HepG2 (cell line): ENCODE results near the gene PRMT2. TPM values are rescaled to one million over a fixed set of nuclear protein-coding genes. Genes with fewer than 3 reads are reported as not detected.

Experiments used
- MIER3 ChIP-seq: IDR thresholded peaks from 2 replicates; pipeline ENCODE4 v1.6.1; 2016; ENCODE audit warnings: missing compliant biosample characterization, borderline replicate concordance
- MXD4 ChIP-seq: IDR thresholded peaks from 2 replicates; pipeline ENCODE4 v1.6.1; 2016; ENCODE audit warnings: mild to moderate bottlenecking, missing biosample characterization, missing genetic modification reagents
- MXI1 ChIP-seq: IDR thresholded peaks from 3 replicates; pipeline ENCODE4 v1.6.1; 2012; ENCODE audit warnings: low read depth, low read length, inconsistent platforms, borderline replicate concordance
- RARA ChIP-seq: IDR thresholded peaks from 2 replicates; pipeline ENCODE4 v1.6.1; 2016; ENCODE audit warnings: missing genetic modification reagents, missing compliant biosample characterization
- REL ChIP-seq: sonication (generic); formaldehyde crosslinking; conservative IDR thresholded peaks from 2 replicates; pipeline ENCODE4 v1.8.0; 2022; ENCODE audit warnings: mild to moderate bottlenecking, missing genetic modification reagents, moderate library complexity
- RXRA ChIP-seq: sonication (generic); formaldehyde crosslinking; IDR thresholded peaks from 2 replicates; pipeline ENCODE4 v1.5.1; 2020; ENCODE audit warnings: missing genetic modification reagents
- SOX13 ChIP-seq, 3 experiments: fragments of 450-650 bp in 1 of 3; sonication (generic) in 1 of 3; formaldehyde crosslinking in 1 of 3; IDR thresholded peaks in 2 of 3; conservative IDR thresholded peaks in 1 of 3; 2 replicates each; pipeline versions ENCODE4 v1.5.0 to v1.6.1; 2016 to 2020; ENCODE audit warnings: antibody characterized with exemption in 1 of 3, mild to moderate bottlenecking in 1 of 3, missing compliant biosample characterization in 1 of 3, missing genetic modification reagents in 1 of 3, moderate library complexity in 1 of 3
- STAG1 ChIP-seq: sonication (generic); formaldehyde crosslinking; IDR thresholded peaks from 2 replicates; pipeline ENCODE4 v1.4.0; 2020; ENCODE audit warnings: missing genetic modification reagents
- SUZ12 ChIP-seq: fragments of 150-350 bp; IDR thresholded peaks from 2 replicates; pipeline ENCODE4 v1.6.1; 2014; ENCODE audit warnings: low read depth, low read length
- ZNF33A ChIP-seq: sonication (generic); formaldehyde crosslinking; IDR thresholded peaks from 2 replicates; pipeline ENCODE4 v1.5.1; 2020; ENCODE audit warnings: missing genetic modification reagents, mild to moderate bottlenecking, moderate library complexity, borderline replicate concordance
- ZNF552 ChIP-seq: sonication (generic); formaldehyde crosslinking; IDR thresholded peaks from 2 replicates; pipeline ENCODE4 v1.9.0; 2022; ENCODE audit warnings: missing genetic modification reagents, mild to moderate bottlenecking, borderline replicate concordance
- ZNF556 ChIP-seq: sonication (generic); formaldehyde crosslinking; IDR thresholded peaks from 2 replicates; pipeline ENCODE4 v1.4.0; 2020; ENCODE audit warnings: mild to moderate bottlenecking, missing genetic modification reagents, borderline replicate concordance
- ZNF607 ChIP-seq: sonication (generic); formaldehyde crosslinking; IDR thresholded peaks from 2 replicates; pipeline ENCODE4 v1.5.1; 2020; ENCODE audit warnings: missing genetic modification reagents, mild to moderate bottlenecking, borderline replicate concordance
- ZNF782 ChIP-seq: sonication (generic); formaldehyde crosslinking; IDR thresholded peaks from 2 replicates; pipeline ENCODE4 v1.4.0; 2020; ENCODE audit warnings: missing genetic modification reagents, mild to moderate bottlenecking, borderline replicate concordance
- ZNF816 ChIP-seq: sonication (generic); formaldehyde crosslinking; IDR thresholded peaks from 2 replicates; pipeline ENCODE4 v1.8.0; 2022; ENCODE audit warnings: missing genetic modification reagents, mild to moderate bottlenecking, borderline replicate concordance
- polyA plus RNA-seq, 8 experiments: library from polyadenylated mRNA; depleted of rRNA in 3 of 8; stranded (reverse) in 7 of 8; unstranded in 1 of 8; fragments of >200 nt; fragmentation: Illumina TruSeq in 4 of 8; extraction: Trizol in 4 of 8; gene quantifications; 2 replicates each; pipeline versions ENCODE4 v1.2.1 to v1.2.3, GENCODE V29; 2011 to 2016; ENCODE audit warnings: low read depth in 4 of 8, missing spikeins in 1 of 8, mixed read lengths in 1 of 8; ENCODE audit not compliant: insufficient read depth in 1 of 8
- total RNA-seq, 5 experiments: library from RNA; depleted of rRNA; stranded (reverse); fragments of >200 nt; fragmentation: Illumina TruSeq; extraction: Trizol; gene quantifications; 2 replicates each; pipeline ENCODE4 v1.2.3, GENCODE V29; 2016; ENCODE audit warnings: low read depth in 1 of 5
- TF ChIP-seq, protein P1 (sequence below): sonication (generic); formaldehyde crosslinking; IDR thresholded peaks from 2 replicates; pipeline ENCODE4 v1.4.0; 2020; ENCODE audit warnings: missing genetic modification reagents, borderline replicate concordance
- TF ChIP-seq, protein P2 (sequence below): sonication (generic); formaldehyde crosslinking; IDR thresholded peaks from 2 replicates; pipeline ENCODE4 v1.8.1; 2023; ENCODE audit warnings: missing genetic modification reagents, inconsistent platforms, borderline replicate concordance
- TF ChIP-seq, protein P3 (sequence below): sonication (generic); formaldehyde crosslinking; IDR thresholded peaks from 2 replicates; pipeline ENCODE4 v1.9.0; 2021; ENCODE audit warnings: missing genetic modification reagents, borderline replicate concordance

The PRMT2 gene
- total and polyA plus RNA-seq, 2 of the 13 experiments (the other 11 are each of a cell fraction or from before 2014, with no cell fraction given), result 54.4 to 78.8 TPM

- no peak for TF ChIP-seq REL (CRISPR knock-in tag)
- TF ChIP-seq ZNF33A (CRISPR knock-in tag), result no peak
- TF ChIP-seq ZNF816 (CRISPR knock-in tag), result no peak
- TF ChIP-seq SUZ12, result no peak
- no peak for TF ChIP-seq SOX13 (IDR thresholded peaks at IDR 0.05)
- TF ChIP-seq SOX13 (CRISPR knock-in tag; conservative IDR thresholded peaks at IDR 0.05 in 1 of 2, IDR thresholded peaks at IDR 0.05 in 1 of 2), result peak in 1 of 2 experiments; percentile 75; a peak in 2 of 4 replicates
- TF ChIP-seq, protein P1, sequence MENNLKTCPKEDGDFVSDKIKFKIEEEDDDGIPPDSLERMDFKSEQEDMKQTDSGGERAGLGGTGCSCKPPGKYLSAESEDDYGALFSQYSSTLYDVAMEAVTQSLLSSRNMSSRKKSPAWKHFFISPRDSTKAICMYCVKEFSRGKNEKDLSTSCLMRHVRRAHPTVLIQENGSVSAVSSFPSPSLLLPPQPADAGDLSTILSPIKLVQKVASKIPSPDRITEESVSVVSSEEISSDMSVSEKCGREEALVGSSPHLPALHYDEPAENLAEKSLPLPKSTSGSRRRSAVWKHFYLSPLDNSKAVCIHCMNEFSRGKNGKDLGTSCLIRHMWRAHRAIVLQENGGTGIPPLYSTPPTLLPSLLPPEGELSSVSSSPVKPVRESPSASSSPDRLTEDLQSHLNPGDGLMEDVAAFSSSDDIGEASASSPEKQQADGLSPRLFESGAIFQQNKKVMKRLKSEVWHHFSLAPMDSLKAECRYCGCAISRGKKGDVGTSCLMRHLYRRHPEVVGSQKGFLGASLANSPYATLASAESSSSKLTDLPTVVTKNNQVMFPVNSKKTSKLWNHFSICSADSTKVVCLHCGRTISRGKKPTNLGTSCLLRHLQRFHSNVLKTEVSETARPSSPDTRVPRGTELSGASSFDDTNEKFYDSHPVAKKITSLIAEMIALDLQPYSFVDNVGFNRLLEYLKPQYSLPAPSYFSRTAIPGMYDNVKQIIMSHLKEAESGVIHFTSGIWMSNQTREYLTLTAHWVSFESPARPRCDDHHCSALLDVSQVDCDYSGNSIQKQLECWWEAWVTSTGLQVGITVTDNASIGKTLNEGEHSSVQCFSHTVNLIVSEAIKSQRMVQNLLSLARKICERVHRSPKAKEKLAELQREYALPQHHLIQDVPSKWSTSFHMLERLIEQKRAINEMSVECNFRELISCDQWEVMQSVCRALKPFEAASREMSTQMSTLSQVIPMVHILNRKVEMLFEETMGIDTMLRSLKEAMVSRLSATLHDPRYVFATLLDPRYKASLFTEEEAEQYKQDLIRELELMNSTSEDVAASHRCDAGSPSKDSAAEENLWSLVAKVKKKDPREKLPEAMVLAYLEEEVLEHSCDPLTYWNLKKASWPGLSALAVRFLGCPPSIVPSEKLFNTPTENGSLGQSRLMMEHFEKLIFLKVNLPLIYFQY (CRISPR knock-in tag), result no peak
- TF ChIP-seq MIER3 (CRISPR knock-in tag), result peak; percentile 50; the same call in 1 of the 2 replicates
- TF ChIP-seq MXI1, result peak; percentile 87; the same call in 1 of the 3 replicates
- TF ChIP-seq MXD4 (CRISPR knock-in tag), result no peak
- TF ChIP-seq, protein P2, sequence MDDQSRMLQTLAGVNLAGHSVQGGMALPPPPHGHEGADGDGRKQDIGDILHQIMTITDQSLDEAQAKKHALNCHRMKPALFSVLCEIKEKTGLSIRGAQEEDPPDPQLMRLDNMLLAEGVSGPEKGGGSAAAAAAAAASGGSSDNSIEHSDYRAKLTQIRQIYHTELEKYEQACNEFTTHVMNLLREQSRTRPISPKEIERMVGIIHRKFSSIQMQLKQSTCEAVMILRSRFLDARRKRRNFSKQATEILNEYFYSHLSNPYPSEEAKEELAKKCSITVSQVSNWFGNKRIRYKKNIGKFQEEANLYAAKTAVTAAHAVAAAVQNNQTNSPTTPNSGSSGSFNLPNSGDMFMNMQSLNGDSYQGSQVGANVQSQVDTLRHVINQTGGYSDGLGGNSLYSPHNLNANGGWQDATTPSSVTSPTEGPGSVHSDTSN (CRISPR knock-in tag), result no peak
- TF ChIP-seq, protein P3, sequence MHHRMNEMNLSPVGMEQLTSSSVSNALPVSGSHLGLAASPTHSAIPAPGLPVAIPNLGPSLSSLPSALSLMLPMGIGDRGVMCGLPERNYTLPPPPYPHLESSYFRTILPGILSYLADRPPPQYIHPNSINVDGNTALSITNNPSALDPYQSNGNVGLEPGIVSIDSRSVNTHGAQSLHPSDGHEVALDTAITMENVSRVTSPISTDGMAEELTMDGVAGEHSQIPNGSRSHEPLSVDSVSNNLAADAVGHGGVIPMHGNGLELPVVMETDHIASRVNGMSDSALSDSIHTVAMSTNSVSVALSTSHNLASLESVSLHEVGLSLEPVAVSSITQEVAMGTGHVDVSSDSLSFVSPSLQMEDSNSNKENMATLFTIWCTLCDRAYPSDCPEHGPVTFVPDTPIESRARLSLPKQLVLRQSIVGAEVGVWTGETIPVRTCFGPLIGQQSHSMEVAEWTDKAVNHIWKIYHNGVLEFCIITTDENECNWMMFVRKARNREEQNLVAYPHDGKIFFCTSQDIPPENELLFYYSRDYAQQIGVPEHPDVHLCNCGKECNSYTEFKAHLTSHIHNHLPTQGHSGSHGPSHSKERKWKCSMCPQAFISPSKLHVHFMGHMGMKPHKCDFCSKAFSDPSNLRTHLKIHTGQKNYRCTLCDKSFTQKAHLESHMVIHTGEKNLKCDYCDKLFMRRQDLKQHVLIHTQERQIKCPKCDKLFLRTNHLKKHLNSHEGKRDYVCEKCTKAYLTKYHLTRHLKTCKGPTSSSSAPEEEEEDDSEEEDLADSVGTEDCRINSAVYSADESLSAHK (CRISPR knock-in tag), result no peak
- no peak for TF ChIP-seq ZNF782 (CRISPR knock-in tag)
- no peak; the same call in 1 of the 2 replicates for TF ChIP-seq RXRA (CRISPR knock-in tag)
- no peak for TF ChIP-seq STAG1 (CRISPR knock-in tag)
- peak; percentile 83 for TF ChIP-seq RARA (CRISPR knock-in tag)
- no peak for TF ChIP-seq ZNF607 (CRISPR knock-in tag)
- TF ChIP-seq ZNF552 (CRISPR knock-in tag), result no peak
- TF ChIP-seq ZNF556 (CRISPR knock-in tag), result no peak
These were observed 36.6 kb upstream of the PRMT2 start (continued) for GRCh38 chr21:46598581-46599572.
